Measurements from ENCODE around the gene ATL3.
"Not testable (repeated sequence)": the region's sequence is repeated elsewhere in the genome, so short reads cannot be mapped to it uniquely, and the experiment has no call there.

- not testable (repeated sequence) for TF ChIP-seq CTCF (IDR thresholded peaks at IDR 0.05; ENCODE audit: poor library complexity); EZH2phosphoT487 (IDR thresholded peaks at IDR 0.05; ENCODE audit: low read depth, severe bottlenecking, unreplicated experiment); EZH2 (IDR thresholded peaks at IDR 0.05; ENCODE audit: borderline replicate concordance)
These were observed 92.3 kb downstream of the ATL3 start for GRCh38 chr11:63578882-63579281.

Data from hepatocyte (in vitro differentiated cells).